Measurements from ENCODE around the gene SAP30BP. TPM values are rescaled to one million over a fixed set of nuclear protein-coding genes. Genes with fewer than 3 reads are reported as not detected.

The SAP30BP gene
- total and polyA plus RNA-seq, 8 donors = 24.6 to 154 (median 72.9) TPM

DNA sequence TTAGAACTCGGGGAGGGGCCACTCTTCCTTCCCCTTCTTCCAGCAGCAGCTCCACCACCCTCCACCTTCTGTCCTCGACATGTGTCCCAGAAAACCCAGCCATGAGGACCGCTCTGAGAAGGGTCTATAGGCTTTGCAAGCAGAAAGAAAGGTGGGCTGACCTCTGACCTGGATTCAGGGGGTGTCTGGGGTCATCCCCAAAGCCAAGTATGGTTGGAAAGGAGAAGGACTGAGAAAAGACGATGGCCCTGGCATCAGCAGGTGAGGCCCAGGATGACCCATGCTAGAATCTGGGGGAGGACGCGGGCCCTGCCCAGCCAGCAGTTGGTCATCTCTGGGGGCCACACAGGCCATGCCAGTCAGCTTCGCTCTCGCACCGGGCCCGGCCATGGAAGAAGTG is 40.0 kb upstream of the SAP30BP start:
- 92 to 96% (median 94%) methylated on average over 8 to 10 of the region's 10 CpGs for WGBS, 5 donors
- H3K36me3 ChIP-seq = peaks cover 22 to 91% (median 85%) of the 10 kb centered on the region in 4 donors
- TF ChIP-seq POLR2AphosphoS5 (IDR thresholded peaks at IDR 0.05) (no peak), EP300 (IDR thresholded peaks at IDR 0.05) (no peak), POLR2A (IDR thresholded peaks at IDR 0.05) (no peak)
- TF ChIP-seq, protein P1, sequence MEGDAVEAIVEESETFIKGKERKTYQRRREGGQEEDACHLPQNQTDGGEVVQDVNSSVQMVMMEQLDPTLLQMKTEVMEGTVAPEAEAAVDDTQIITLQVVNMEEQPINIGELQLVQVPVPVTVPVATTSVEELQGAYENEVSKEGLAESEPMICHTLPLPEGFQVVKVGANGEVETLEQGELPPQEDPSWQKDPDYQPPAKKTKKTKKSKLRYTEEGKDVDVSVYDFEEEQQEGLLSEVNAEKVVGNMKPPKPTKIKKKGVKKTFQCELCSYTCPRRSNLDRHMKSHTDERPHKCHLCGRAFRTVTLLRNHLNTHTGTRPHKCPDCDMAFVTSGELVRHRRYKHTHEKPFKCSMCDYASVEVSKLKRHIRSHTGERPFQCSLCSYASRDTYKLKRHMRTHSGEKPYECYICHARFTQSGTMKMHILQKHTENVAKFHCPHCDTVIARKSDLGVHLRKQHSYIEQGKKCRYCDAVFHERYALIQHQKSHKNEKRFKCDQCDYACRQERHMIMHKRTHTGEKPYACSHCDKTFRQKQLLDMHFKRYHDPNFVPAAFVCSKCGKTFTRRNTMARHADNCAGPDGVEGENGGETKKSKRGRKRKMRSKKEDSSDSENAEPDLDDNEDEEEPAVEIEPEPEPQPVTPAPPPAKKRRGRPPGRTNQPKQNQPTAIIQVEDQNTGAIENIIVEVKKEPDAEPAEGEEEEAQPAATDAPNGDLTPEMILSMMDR (IDR thresholded peaks at IDR 0.05) = no peak

DNA sequence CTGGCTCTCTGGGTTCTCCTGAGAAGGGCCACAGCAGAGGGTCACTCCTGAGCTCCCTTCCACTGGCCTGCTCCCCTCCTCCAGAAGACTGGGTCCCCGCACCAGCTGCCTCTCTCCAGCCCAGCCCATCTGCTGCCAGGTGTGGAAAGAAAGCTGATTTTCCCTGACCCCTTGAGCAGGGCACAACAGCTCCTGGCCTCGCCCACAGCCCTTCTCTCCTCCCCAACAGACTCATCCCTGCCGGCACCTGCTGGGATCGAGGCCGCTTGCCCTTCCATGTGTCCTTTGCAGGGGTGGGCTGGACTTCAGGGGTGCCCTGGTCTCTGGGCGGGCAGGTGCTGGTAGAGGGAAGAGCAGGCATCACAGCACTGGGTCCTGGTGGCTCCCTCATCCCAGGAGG is 38.7 kb upstream of the SAP30BP start:
- Histone ChIP-seq H3K4me1 (peaks cover 5 to 11% (median 11%) of the 10 kb centered on the region in 4 donors), H3K4me3 (no peak overlapping the region), H3K27ac (no peak overlapping the region), H3K36me3 (peaks cover 22 to 80% (median 78%) of the 10 kb centered on the region in 4 donors), H3K9me3 (no peaks in the 10 kb centered on the region), H3K27me3 (no peaks in the 10 kb centered on the region)
- intact Hi-C loops (cut with DNase I; ENCODE audit: low total_unique reads) = no loop called here
- TF ChIP-seq EP300 (IDR thresholded peaks at IDR 0.05) (no peak), POLR2A (IDR thresholded peaks at IDR 0.05) (no peak), POLR2AphosphoS5 (IDR thresholded peaks at IDR 0.05) (no peak)
- TF ChIP-seq, protein P1 (IDR thresholded peaks at IDR 0.05) = no peak
- no peak for DNase-seq
- 78 to 92% (median 86%) methylated on average over 5 to 6 of the region's 6 CpGs for WGBS, 5 donors

More for the DNA sequence above, 40.0 kb upstream of the SAP30BP start:
- Histone ChIP-seq H3K27ac (no peak overlapping the region), H3K9me3 (no peaks in the 10 kb centered on the region), H3K4me1 (no peaks in the 10 kb centered on the region), H3K4me3 (no peak overlapping the region), H3K27me3 (no peaks in the 10 kb centered on the region)
- intact Hi-C loops (cut with DNase I; ENCODE audit: low total_unique reads) = no loop called here
- DNase-seq = no peak

DNA sequence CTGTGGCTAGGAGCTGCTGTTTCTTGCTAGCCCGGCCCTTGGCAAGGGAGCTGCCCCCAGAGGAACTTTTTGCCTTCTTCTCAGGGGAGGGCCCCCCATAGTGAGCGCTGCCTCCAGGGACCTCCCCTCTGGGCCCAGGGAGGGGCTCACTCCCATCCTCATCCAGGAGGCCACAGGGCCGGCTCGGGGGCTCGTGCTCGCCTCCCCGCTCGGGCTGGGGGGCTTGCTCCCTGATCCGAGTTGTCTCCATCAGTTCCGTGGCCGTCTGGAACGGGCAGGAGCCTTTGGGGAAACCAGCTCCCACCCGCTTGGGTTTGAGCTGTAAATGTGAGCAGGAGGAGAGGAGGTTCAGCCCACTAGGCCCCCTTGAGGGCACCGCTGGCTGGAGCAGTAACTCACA is 38.0 kb upstream of the SAP30BP start:
- WGBS, 5 donors = 74 to 88% (median 84%) methylated on average over 8 to 14 of the region's 14 CpGs
- Histone ChIP-seq H3K27me3 (no peaks in the 10 kb centered on the region), H3K36me3 (peaks cover 22 to 73% (median 71%) of the 10 kb centered on the region in 4 donors), H3K4me1 (peaks cover 13 to 19% (median 18%) of the 10 kb centered on the region in 4 donors), H3K9me3 (no peaks in the 10 kb centered on the region), H3K4me3 (no peak overlapping the region), H3K27ac (no peak overlapping the region)
- intact Hi-C loops (cut with DNase I; ENCODE audit: low total_unique reads) = no loop called here
- no peak for TF ChIP-seq POLR2A (IDR thresholded peaks at IDR 0.05)
- TF ChIP-seq EP300 (IDR thresholded peaks at IDR 0.05) = no peak
- TF ChIP-seq, protein P1 (IDR thresholded peaks at IDR 0.05) = no peak
- TF ChIP-seq POLR2AphosphoS5 (IDR thresholded peaks at IDR 0.05) = no peak
- DNase-seq = no peak

DNA sequence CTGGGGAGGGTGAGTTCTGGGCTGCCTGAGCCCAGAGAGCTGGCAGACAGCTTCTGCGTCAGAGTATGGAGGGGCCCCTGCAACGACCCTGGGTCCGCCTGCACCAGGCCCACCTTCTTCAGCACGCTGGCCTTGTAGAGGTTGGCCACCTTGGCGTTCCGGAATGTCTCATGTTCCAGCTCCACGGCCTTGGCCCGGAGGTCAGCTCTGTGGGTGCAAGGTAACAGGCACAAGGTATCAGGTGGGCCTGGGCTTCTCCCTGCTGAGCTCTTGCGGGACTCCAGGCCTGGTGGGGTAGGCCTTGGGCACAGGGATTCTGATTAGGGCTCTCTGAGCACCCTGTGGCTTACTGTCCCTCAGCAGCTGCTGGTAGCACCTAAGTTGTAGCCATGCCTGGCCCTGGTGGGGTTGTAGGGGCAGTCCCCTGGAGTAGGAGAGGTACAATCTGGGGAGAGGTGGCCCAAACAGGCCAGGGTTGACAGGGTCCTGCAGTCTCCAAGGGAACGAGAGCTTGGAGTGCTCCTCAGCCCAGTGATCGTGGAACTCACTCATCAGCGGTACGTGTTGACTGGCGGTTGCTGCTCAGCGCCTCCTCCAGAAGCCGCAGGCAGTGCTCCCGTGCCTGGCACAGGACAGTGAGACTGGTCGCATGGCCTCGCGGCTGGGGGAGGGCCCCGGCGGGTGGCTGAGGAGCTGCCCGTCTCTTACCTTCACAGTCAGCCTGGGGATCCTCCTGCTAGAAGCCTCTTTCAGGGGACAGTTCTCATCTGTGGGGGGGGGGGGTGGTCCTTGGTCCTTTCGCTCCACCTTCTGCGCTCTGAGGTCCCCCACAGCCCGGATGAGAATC is 36.8 kb upstream of the SAP30BP start:
- Histone ChIP-seq H3K27ac (no peak overlapping the region), H3K27me3 (no peaks in the 10 kb centered on the region), H3K4me3 (no peak overlapping the region), H3K9me3 (no peaks in the 10 kb centered on the region), H3K4me1 (peaks cover 22 to 30% (median 29%) of the 10 kb centered on the region in 4 donors), H3K36me3 (peaks cover 15 to 61% (median 60%) of the 10 kb centered on the region in 4 donors)
- no peak for DNase-seq
- intact Hi-C loops (cut with DNase I; ENCODE audit: low total_unique reads) = loop anchor here (5.0 kb wide), 1 partner anchor 117 kb away; no protein-coding TSS in a partner anchor
- TF ChIP-seq EP300 (IDR thresholded peaks at IDR 0.05) = no peak
- WGBS, 5 donors = 82 to 92% (median 84%) methylated on average over 17 to 26 of the region's 26 CpGs
